Measurements from ENCODE around the gene GABRR3. TPM values are rescaled to one million over a fixed set of nuclear protein-coding genes. Genes with fewer than 3 reads are reported as not detected.

The GABRR3 gene
- polyA plus RNA-seq, 1 donor from 2014 or later: not detected

DNA sequence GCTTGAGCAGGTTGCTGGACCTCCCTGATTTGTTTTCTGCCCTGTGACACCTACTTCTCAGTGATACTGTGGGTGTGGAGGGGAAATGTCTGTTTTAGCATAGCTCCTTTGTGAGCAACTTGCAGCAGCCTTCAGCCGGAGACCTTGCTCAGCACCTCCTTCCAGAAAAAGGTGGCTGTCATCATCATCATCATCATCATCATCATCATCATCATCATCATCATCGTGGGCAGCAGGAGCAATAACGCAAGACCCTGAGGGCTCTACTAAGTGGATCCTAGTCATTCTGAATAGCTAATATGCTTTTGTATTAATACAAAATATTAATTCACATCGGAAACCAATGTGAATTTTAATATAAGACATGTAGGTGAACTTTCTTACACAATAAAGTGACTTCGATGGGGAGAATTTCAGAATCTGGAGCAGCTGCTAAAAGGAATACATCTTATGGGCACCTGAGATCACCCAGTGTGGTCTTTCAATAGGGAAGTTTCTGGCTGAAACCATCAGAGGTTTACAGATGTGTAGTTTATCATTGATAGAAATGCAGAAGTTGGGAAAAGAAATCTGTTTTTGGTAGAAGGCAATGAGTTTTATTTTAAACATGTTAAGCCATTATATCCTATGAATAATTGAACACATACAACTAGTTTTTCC, 8.6 kb downstream of the GABRR3 start:
- no peaks in the 10 kb centered on the region for H3K36me3 ChIP-seq (ENCODE audit: insufficient read depth, low read length)
- no peaks in the 10 kb centered on the region for H3K9me2 ChIP-seq (ENCODE audit: insufficient read depth, low read length)
- H3K27me3 ChIP-seq (ENCODE audit: insufficient read depth, low read depth, low read length): no peaks in the 10 kb centered on the region
- TF ChIP-seq EZH2 (IDR thresholded peaks at IDR 0.05; ENCODE audit: borderline replicate concordance, insufficient read depth, low read length, poor library complexity, severe bottlenecking) (no peak), EP300 (conservative IDR thresholded peaks at IDR 0.05; ENCODE audit: poor library complexity, severe bottlenecking) (no peak), SMC3 (conservative IDR thresholded peaks at IDR 0.05; ENCODE audit: poor library complexity) (no peak), CTCF (IDR thresholded peaks at IDR 0.05; ENCODE audit: poor library complexity, severe bottlenecking) (no peak), POLR2AphosphoS5 (IDR thresholded peaks at IDR 0.05) (no peak), RAD21 (conservative IDR thresholded peaks at IDR 0.05) (no peak), MXI1 (conservative IDR thresholded peaks at IDR 0.05; ENCODE audit: poor library complexity, severe bottlenecking) (no peak), TAF1 (IDR thresholded peaks at IDR 0.05; ENCODE audit: low read depth) (no peak)
- TF ChIP-seq, protein P1, sequence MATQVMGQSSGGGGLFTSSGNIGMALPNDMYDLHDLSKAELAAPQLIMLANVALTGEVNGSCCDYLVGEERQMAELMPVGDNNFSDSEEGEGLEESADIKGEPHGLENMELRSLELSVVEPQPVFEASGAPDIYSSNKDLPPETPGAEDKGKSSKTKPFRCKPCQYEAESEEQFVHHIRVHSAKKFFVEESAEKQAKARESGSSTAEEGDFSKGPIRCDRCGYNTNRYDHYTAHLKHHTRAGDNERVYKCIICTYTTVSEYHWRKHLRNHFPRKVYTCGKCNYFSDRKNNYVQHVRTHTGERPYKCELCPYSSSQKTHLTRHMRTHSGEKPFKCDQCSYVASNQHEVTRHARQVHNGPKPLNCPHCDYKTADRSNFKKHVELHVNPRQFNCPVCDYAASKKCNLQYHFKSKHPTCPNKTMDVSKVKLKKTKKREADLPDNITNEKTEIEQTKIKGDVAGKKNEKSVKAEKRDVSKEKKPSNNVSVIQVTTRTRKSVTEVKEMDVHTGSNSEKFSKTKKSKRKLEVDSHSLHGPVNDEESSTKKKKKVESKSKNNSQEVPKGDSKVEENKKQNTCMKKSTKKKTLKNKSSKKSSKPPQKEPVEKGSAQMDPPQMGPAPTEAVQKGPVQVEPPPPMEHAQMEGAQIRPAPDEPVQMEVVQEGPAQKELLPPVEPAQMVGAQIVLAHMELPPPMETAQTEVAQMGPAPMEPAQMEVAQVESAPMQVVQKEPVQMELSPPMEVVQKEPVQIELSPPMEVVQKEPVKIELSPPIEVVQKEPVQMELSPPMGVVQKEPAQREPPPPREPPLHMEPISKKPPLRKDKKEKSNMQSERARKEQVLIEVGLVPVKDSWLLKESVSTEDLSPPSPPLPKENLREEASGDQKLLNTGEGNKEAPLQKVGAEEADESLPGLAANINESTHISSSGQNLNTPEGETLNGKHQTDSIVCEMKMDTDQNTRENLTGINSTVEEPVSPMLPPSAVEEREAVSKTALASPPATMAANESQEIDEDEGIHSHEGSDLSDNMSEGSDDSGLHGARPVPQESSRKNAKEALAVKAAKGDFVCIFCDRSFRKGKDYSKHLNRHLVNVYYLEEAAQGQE (IDR thresholded peaks at IDR 0.05; ENCODE audit: borderline replicate concordance): no peak
- H2AFZ ChIP-seq (ENCODE audit: low read depth, low read length): no peak overlapping the region
- no peak overlapping the region for H3K4me3 ChIP-seq (ENCODE audit: low read length)
- H3K4me2 ChIP-seq (ENCODE audit: low read length): no peak overlapping the region
- H3F3A ChIP-seq (ENCODE audit: insufficient read depth, low read length, poor library complexity, severe bottlenecking): no peaks in the 10 kb centered on the region
- no peaks in the 10 kb centered on the region for H3K9me3 ChIP-seq (ENCODE audit: low read length)
- no peak overlapping the region for H3K9ac ChIP-seq (ENCODE audit: low read length)
- H4K20me1 ChIP-seq (ENCODE audit: insufficient read depth): no peaks in the 10 kb centered on the region
- H3K27ac ChIP-seq (ENCODE audit: low read length): no peak overlapping the region
- no peaks in the 10 kb centered on the region for H3K79me2 ChIP-seq (replicated peaks; ENCODE audit: insufficient read depth, low read length)

GRCh38 chr3:98025392-98025945, 9.6 kb downstream of the GABRR3 start:
- H3K9me3 ChIP-seq (ENCODE audit: low read length): no peaks in the 10 kb centered on the region
- H3F3A ChIP-seq (ENCODE audit: insufficient read depth, low read length, poor library complexity, severe bottlenecking): no peaks in the 10 kb centered on the region
- H3K4me3 ChIP-seq (ENCODE audit: low read length): no peak overlapping the region
- no peak overlapping the region for H2AFZ ChIP-seq (ENCODE audit: low read depth, low read length)
- H3K27ac ChIP-seq (ENCODE audit: low read length): no peak overlapping the region
- TF ChIP-seq SMC3 (conservative IDR thresholded peaks at IDR 0.05; ENCODE audit: poor library complexity) (no peak), MXI1 (conservative IDR thresholded peaks at IDR 0.05; ENCODE audit: poor library complexity, severe bottlenecking) (no peak), POLR2AphosphoS5 (IDR thresholded peaks at IDR 0.05) (no peak), RAD21 (conservative IDR thresholded peaks at IDR 0.05) (no peak), TAF1 (IDR thresholded peaks at IDR 0.05; ENCODE audit: low read depth) (no peak), EZH2 (IDR thresholded peaks at IDR 0.05; ENCODE audit: borderline replicate concordance, insufficient read depth, low read length, poor library complexity, severe bottlenecking) (no peak), EP300 (conservative IDR thresholded peaks at IDR 0.05; ENCODE audit: poor library complexity, severe bottlenecking) (no peak), CTCF (IDR thresholded peaks at IDR 0.05; ENCODE audit: poor library complexity, severe bottlenecking) (no peak)
- TF ChIP-seq, protein P1 (IDR thresholded peaks at IDR 0.05; ENCODE audit: borderline replicate concordance): no peak
- no peaks in the 10 kb centered on the region for H3K79me2 ChIP-seq (replicated peaks; ENCODE audit: insufficient read depth, low read length)
- no peaks in the 10 kb centered on the region for H3K36me3 ChIP-seq (ENCODE audit: insufficient read depth, low read length)
- H3K4me2 ChIP-seq (ENCODE audit: low read length): no peak overlapping the region
- no peaks in the 10 kb centered on the region for H3K9me2 ChIP-seq (ENCODE audit: insufficient read depth, low read length)
- H3K9ac ChIP-seq (ENCODE audit: low read length): no peak overlapping the region
- no peaks in the 10 kb centered on the region for H4K20me1 ChIP-seq (ENCODE audit: insufficient read depth)
- no peaks in the 10 kb centered on the region for H3K27me3 ChIP-seq (ENCODE audit: insufficient read depth, low read depth, low read length)

Data from neural cell (in vitro differentiated cells).